HK-2 (cell line): ENCODE results near the gene ACD.
A peak's percentile ranks its signal among the peaks of the same experiment; 100 is the strongest.
"Not testable (repeated sequence)": the region's sequence is repeated elsewhere in the genome, so short reads cannot be mapped to it uniquely, and the experiment has no call there.

ENCODE experiments used
- DNase-seq: peaks from one replicate; pipeline ENCODE4 v3.0.0-alpha.2; 2018; ENCODE audit not compliant: unreplicated experiment

The ACD gene

GRCh38 chr16:67659675-67660563, at the start of gene ACD:
ACD (minus strand) TSS chr16:67660260; CDS start chr16:67660220, 40 bp downstream.
- DNase-seq, result peak; percentile 92

DNA sequence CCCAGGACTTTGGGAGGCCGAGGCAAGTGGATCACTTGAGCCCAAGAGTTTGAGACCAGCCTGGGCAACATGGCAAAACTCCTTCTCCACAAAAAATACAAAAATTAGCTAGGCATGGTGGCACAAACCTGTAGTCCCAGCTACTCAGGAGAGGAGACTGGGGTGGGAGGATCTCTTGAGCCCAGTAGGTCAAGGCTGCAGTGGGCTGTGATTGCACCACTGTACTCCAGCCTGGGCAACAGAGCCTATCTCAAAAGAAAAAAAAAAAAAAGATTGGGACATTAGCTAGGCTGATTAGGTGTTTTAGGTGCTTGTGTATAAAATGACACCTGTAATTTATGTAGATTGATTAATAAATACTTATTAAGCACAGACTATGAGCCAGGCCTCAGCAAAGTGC, 49.0 kb upstream of the ACD start:
- no peak for DNase-seq

- no peak for DNase-seq
Observed at GRCh38 chr16:67708368-67708771, 48.3 kb upstream of the ACD start.

DNA sequence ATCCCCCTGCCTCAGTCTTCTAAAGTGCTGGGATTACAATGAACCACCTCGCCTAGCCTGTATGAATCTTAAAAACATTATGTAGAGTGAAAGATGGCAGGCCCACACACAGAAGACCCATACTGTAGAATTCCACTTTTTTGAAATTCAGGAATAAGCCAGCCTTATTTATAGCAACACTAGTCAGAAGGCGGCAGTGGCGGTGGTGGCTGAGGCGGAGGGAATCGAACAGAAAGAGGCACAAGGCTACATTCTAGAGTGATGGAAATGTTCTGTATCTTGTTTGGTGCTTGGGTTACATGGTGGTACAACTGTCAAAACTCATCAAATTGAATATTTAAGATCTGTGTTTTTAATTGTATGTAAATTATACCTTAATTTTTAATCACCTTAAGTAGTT, 47.7 kb upstream of the ACD start:
- no peak for DNase-seq

DNA sequence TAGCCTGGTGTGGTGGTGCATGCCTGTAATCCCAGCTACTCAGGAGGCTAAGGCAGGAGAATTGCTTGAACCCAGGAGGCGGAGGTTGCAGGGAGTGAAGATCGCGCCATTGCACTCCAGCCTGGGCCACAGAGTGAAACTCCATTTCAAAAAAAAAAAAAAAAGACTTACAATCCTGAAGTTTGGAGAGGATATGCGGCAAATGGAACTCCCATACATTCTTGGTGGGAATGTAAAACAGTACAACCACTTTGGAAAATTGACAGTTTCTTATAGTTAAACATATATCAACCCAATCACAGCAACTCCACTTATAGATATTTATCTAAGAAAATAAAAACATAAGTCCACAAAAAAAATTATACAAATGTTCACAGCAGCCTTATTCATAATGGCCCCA, 47.1 kb upstream of the ACD start:
- DNase-seq, result no peak

GRCh38 chr16:67704110-67704509, 44.0 kb upstream of the ACD start:
- DNase-seq, result no peak

DNA sequence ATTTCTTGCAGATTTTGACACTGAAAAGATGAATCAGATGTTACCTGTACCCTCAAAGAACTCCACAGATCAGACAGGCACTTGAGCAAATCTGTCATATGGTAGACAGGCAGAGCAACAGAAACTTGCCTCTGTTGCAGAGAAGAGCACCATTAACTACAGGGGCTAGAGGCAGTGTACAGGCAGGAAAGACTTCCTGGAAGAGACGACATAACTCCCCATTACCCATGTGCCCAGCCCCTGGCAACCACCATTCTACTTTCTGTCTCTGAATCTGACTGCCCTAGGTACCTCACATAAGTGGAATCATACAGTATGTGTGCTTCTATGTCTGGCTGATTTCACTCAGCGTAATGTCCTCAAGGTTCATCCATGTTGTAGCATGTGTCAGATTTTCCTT, 43.6 kb upstream of the ACD start:
- DNase-seq, result no peak

DNA sequence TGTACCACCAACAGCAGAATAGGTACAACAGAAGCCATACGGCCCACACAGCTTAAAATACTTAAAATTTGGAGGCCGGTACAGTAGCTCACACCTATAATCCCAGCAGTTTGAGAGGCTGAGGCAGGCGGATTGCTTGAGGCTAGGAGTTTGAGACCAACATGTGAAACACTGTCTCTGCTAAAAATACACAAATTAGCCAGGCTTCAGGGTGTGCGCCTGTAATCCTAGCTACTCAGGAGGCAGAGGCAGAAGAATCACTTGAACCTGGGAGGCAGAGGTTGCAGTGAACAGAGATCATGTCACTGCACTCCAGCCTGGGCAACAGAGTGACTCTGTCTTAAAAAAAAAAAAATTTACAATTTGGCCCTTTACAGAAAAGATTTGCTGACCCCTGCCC, 42.1 kb upstream of the ACD start:
- no peak for DNase-seq

DNA sequence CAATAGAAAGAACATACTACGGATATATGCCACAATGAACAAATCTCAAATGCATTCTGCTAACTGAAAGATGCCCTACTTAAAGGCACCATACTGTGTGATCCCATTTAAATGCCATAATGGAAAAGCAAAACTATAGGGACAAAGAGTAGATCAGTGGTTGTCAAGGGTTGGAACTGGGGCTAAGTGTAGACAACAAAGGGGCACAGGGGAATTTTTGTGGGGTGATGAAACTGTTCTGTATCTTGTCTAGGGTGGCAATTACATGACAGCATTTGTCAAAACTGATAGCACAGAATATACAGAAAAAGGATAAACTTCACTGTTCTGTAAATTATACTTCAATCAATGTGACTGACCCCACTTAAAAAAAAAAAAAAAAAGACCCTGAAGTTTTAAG, 41.4 kb upstream of the ACD start:
- no peak for DNase-seq

- no peak for DNase-seq
Observed at GRCh38 chr16:67699265-67699664, 39.2 kb upstream of the ACD start.

DNA sequence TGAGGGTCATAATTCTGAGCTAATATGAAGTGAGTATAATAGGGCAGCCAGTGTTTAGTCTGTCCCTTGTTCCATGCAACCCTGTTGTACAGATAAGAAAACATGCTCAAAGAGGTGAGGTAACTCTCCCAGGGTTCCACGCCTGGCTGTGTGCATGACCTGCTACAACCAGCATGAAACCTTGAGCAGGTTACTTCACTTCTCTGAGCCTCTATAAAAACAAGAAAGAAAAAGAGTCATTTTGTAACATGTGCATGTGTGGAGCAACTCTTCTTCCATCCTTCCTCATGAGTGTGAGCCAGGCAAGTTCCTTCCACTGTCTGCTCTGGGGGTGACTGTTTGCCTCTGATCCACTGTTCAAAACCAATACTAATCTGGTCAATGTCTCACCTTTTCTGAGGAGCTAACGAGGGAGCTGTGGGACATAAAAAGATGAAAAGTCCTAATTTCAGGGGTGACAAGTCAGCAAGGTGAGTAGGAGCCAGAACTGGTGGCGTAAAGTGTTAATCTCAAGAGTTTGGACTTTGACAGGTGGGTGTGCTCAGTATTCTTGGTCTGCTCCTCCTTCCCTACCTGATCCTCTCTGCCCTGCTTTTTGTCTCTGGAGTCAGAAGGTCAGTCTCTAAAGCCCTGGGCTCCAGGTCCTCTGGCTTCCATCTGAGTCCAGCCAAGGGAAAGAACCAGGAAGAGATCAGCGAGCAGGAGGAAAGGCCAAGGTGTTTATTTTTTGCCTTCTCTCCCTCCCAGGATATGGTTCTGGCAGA, 37.5 kb upstream of the ACD start:
- DNase-seq, result no peak

DNA sequence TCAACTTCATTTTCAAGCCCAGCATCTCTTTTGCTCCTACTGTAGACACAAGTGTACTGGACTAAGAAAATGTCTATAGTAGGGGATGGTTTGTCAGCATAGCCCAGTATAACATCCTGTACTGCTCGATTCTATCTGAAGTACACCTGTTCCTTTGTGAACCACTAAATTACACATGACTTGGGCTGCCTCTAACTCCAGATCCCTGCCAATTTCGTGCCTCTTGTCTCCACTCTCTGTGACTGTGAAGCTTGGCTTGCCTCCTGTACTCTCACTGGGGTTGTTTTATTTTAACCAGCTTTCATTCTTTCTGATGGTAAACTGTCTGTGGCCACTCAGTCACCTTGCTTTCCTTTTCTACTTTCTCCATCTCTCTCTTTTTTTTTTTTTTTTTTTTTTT, 34.6 kb upstream of the ACD start:
- DNase-seq, result no peak

DNA sequence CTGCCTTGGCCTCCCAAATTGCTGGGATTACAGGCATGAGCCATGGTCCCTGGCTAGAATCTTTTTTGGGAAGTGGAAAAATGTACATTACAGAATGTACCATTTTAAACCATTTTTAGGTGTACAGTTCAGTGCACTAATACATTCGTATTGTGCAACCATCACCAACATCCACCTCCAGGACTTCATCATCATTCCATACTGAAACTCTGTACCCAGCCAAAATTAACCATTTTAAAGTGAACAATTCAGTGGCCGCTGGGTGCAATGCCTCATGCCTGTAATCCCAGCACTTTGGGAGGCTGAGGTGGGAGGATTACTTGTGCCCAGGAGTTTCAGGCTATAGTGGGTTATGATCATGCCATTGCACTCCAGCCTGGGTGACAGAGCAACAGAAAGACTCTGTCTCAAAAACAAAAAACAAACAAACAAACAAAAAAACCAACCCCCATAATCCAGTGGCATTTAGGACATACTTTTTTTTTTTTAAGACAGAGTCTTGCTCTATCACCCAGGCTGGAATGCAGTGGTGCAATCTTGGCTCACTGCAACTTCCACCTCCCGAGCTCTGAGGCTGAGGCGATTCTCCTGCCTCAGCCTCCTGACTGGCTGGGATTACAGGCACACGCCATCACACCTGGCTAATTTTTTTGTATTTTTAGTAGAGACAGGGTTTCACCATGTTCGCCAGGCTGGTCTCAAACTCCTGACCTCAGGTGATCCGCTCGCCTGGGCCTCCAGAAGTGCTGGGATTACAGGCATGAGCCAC, 33.6 kb upstream of the ACD start:
- DNase-seq, result not testable (repeated sequence)

DNA sequence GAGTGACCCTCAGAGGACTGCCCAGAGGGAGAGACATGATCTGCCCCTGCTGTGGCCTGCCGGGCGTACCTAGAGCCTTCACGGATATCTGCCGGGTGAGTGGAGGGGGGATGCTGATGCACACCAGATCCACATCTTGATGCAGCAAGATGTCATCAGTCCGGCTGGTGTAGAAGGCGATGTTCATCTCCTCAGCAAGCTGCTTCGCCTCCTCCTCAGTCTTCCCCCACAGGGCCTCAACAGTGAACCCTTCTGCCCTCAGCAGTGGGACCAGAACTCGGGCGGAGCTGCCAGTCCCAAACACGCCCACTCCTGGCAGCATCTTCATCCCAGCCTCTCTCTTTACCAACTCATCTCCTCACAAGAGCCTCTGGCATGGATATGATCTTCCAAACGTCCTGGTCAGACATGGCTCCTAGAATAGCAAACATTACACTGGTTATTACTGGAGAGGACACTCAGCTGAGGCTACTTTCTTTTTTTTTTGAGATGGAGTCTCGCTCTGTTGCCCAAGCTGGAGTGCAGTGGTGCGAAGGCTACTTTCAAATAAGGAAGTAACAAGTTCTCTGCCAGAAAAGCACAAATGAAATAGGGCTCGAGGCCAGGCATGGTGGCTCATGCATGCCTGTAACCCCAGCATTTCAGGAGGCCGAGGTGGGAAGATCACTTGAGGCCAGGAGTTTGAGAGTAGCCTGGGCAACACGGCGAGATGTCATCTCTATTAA, 25.5 kb upstream of the ACD start:
- no peak for DNase-seq

- DNase-seq, result no peak
Observed at GRCh38 chr16:67683767-67684166, 23.7 kb upstream of the ACD start.

DNA sequence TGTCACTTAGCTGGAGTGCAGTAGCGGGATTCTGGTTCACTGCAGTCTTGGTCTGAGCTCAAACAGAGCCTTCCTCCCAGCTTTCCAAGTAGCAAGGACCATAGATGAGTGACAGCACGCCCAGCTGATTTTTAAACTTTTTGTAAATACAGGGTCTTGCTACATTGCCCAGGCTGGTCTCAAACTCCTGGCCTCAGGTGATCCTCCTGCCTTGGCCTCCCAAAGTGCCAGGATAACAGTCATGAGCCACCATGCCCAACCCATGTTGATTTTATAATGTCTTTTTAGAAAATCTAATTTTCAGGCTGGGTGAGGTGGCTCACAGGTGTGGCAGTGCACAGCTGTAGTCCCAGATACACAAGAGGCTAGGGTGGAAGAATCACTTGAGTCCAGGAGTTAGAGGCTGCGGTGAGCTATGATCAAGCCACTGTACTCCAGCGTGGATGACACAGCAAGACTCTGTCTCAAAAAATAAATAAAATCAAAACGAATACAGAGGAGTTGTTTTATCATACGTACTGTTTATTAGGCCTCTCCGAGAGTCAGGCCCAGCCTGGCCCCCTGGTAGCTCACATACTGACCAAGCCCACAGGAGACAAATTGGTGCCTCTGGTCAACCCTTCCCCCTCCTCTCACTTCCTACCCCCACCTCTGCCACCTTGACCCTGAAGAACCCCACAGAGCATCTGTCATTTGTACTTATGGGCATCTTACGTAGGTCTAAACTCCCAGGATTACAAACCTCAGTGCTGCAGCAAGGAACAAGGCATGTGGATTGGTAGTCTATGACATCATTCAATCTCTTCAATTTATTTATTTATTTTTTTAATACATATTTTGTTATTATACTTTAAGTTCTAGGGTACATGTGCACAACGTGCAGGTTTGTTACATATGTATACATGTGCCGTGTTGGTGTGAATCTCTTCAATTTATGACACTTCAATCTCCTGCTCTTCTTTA, 20.2 kb upstream of the ACD start:
- no peak for DNase-seq

DNA sequence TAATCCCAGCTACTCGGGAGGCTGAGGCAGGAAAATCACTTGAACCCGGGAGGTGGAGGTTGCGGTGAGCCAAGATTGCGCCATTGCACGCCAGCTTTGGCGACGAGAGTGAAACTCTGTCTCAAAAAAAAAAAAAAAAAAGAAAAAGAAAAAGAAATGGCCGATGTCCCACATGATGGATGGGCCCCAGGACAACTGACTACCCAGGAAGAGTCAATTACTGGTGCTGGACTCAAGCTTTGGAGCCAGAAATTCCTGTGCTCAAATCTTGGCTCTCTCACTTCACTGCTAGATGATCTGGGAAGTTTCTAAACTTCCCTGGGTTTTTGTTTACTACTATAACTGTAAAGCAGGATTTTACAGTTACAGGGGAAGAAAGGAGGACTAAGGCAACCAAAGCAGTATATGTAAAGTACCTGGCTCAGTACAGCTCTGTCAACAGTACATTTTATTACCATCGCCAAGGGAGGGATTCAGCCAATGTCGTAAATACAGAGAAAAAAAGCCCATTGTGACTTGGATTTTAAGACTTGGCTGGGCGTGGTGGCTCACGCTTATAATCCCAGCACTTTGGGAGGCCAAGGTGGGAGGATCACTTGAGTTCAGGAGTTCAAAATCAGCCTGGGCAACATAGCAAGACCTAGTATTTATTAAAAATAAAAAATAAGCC, 18.4 kb upstream of the ACD start:
- no peak for DNase-seq

- no peak for DNase-seq
Observed at GRCh38 chr16:67677712-67678111, 17.7 kb upstream of the ACD start.

DNA sequence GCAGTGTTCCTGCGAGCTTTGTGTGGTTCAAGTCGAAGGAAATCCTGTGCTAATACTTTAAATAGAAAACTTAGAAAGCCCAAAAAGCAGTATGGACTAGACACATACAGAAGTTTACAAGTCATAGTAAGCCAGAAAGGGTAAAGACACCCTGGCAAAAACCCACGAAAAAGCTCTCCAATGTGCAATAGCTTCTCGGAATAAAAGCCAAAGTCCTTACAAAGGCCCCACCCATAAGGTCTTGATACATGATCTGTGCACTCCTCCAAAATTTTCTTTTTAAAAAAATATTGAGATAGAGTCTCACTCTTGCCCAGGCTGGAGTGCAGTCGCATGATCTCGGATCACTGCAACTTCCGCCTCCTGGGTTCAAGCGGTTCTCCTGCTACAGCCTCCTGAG, 16.9 kb upstream of the ACD start:
- DNase-seq, result no peak

- DNase-seq, result no peak
Observed at GRCh38 chr16:67676516-67676915, 16.5 kb upstream of the ACD start.
